AML-193 (cell line): Measurements from ENCODE around the gene CPTP.
A peak's percentile ranks its signal among the peaks of the same experiment; 100 is the strongest.

Experiments
- DNase-seq, 2 experiments: peaks; one replicate each; lab custom pipeline; 2025; lab: John Stamatoyannopoulos, UW

CPTP gene

GRCh38 chr1:1292442-1292779, 32.2 kb upstream of the CPTP start:
- no peak for DNase-seq

GRCh38 chr1:1292851-1293250, 31.8 kb upstream of the CPTP start:
- DNase-seq = no peak

DNA sequence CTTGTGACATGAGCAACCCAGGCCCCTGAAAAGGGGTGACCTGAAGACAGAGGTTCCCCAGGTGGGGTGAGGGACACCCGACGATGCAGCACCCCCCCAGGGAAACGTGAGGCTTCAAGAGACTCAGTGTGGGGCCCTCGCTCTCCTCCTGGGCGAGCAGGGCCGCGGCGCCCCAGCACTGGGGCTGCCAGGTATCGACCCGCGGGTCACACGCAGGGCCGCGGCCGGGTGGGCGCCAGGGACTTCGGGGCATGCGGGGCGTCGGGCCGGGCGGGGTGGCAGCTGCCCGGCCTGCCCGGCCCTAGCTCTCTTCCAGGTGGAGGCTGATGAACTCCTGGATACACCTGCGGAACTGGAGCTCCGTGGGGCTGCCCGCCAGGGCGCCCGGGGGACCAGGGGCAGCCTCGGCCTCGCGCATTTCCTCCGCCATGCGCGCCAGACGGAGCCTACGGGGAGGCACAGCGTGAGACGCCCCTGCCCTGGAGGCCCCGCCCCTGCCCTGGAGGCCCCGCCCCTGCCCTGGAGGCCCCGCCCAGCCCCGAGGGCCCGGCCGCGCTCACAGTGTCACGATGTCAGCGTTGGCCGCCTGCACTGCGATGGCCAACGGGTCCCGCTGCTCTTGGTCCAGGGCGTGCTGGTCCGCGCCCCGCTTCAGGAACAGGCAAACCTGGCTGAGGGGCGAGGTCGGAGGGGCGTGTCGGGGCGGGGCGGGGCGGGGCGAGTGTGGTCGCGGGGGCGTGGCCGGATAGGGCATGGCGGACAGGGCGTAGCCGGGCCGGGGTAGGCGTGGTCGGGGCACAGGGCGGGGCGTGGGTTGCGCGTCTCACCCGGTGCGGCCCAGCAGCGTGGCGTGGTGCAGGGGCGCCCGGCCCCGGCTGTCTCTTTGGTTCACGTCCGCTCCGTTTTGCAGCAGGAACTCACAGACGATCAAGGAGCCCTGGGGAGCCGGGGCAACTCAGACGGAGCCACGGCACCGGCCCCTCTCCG, 31.0 kb upstream of the CPTP start:
- no peak for DNase-seq

- no peak for DNase-seq
Measured at GRCh38 chr1:1294250-1294890, 30.2 kb upstream of the CPTP start.

DNA sequence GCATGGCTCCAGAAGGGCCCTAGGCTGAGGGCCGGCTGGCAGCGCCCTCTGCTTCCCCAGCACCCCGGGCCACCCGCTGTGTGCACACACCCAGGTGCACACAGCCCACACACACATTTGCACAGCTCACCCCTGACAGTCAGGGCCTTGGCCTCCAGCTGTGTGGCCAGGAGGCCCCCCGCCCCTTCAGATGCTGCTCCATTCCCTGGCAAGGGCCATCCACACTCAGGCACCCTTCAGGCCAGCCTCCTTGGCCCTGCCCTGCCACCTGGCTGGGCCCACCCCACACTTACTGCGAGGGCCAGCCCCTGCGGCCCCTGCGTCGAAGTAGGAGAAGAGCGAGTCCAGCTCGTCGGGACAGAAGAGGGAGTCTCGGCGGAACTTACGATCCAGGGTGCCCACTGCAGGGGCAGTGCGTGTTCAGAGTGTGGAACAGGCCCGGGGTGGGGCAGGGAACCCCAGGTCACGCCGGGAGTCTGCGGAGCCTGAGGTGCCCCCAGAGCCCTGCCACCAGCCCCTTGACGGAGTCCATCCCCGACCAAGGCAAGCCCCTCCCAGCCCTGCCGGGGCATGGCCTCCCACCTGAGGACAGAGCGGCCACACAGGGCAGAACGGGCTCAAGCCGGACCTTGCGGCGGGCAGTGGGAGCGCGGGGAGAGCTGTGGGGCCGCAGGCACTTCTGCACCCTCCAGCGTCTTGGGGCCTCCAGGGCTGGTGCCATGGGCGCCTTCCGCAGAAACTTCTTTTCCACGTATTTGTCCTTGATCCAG, 29.3 kb upstream of the CPTP start:
- DNase-seq = no peak

DNA sequence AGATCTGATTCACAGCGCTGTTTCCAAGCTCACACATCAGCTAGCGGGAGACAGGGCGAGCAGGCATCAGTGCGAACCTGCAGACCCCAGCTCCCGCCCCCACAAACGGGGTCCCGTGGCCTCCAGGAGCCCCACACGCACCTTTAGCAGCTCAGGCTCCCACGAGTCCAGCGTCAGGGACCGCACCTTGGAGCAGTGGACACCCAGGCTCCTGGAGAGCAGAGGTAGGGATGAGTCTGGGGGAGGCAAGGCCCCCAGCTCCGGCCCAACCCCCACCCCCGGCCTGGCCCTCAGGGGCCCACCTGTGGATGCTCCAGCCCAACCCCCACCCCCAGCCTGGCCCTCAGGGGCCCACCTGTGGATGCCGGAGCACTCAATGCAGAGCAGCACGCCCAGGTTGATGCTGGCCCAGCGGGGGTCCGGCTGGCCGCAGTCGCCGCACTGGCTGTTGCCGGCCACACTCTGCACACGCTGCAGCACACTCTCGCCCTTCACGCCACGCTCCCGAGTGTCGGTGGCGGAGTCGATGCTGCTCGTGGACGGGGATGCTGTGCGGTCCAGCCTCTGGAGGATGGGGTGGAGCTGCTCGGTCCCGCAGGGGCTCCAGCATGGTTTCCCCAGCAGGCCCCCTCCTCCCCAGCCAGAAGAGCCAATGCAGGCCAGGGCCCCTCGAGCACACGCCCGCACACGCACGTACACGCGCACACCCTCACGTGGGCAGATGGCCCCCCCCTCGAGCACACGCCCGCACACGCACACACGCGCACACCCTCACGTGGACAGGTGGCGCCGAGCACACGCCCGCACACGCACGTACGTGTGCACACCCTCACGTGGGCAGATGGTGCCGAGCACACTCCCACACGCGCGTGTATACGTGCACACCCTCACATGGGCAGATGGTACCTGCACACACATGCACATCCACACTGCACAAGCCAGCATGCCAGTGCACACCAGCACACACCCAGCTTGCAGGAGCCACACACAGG, 28.2 kb upstream of the CPTP start:
- no peak for DNase-seq

DNA sequence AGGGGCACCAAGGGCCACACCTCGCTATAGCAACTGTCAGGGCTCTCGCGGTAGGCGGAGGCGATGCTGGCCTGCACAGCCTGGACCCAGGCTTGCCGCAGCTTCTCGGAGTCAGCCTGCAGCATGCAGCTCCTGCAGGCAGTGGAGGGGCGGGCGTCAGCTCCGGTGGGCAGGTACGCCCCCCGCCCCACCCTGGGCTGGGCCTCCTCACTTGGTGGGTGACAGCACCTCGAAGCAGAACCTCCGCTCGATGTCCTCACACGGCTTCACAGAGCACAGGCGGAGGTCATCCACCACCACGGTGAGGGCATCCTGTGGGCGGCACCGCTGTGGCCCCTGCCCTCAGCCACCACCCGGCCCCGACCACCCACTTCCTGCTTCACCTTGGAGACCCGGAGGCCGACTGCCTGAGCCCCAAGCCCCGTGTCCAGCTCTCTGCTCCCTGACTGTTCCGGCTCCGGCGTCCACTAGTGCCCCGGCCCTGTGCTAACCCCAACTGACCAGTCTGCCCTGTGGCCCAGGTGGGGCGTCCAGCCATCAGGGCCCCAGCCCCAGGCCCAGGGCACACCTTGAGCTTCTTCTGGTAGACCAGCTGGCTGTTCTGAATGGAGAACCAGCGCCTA, 26.7 kb upstream of the CPTP start:
- no peak for DNase-seq

- DNase-seq = no peak
Measured at GRCh38 chr1:1298861-1299685, 25.5 kb upstream of the CPTP start.

GRCh38 chr1:1299686-1300351, 24.8 kb upstream of the CPTP start:
- no peak for DNase-seq

- DNase-seq = no peak
Measured at GRCh38 chr1:1300352-1300739, 24.3 kb upstream of the CPTP start.

DNA sequence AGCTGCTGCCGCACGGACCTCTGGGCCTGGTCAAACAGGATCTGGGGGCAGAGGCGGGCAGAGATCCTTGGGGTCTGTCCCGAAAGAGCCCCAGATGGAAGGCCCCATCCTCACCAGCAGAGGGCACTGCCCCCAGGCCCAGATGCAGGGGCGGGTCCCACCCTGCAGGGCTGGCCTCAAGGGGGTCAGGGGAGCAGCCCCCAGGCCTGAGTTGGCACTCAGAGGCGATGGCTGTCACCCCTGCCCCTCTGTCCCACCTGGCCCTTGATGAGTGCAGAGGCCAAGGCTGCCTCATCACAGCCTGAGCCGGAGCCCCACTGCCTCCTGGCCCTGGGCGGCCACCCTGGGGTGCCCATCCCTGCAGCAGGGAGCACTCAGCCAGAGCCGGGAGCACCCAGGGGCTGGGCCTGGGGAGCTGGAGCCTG, 22.6 kb upstream of the CPTP start:
- DNase-seq = no peak

DNA sequence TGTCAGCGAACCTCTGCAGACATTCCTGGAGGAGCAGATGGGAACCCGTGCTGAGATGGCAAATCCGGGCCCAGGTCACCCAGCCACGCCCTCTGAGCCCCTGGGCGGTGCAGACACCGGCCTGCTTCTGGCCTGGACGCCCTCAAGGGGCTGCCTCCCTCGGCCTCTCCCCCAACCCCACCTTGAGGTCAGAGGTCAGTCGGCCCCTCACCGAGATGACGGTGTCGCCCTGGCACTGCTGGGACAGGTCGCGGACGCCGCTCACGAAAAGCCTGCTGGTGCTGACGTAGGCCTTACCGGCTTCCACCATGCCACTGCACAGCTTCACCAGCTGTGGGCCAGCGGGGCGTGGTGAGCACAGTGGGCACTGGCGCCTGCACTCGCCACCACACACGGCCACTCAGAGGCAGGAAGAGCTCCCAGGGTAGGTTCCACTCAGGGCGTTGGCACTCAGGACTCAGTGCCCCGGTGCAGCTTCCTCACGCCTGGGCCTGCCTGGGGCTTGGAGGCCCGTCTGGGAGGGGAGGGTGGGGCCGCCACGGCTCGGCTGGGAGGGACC, 21.6 kb upstream of the CPTP start:
- DNase-seq = no peak

GRCh38 chr1:1303736-1304135, 20.9 kb upstream of the CPTP start:
- no peak for DNase-seq

DNA sequence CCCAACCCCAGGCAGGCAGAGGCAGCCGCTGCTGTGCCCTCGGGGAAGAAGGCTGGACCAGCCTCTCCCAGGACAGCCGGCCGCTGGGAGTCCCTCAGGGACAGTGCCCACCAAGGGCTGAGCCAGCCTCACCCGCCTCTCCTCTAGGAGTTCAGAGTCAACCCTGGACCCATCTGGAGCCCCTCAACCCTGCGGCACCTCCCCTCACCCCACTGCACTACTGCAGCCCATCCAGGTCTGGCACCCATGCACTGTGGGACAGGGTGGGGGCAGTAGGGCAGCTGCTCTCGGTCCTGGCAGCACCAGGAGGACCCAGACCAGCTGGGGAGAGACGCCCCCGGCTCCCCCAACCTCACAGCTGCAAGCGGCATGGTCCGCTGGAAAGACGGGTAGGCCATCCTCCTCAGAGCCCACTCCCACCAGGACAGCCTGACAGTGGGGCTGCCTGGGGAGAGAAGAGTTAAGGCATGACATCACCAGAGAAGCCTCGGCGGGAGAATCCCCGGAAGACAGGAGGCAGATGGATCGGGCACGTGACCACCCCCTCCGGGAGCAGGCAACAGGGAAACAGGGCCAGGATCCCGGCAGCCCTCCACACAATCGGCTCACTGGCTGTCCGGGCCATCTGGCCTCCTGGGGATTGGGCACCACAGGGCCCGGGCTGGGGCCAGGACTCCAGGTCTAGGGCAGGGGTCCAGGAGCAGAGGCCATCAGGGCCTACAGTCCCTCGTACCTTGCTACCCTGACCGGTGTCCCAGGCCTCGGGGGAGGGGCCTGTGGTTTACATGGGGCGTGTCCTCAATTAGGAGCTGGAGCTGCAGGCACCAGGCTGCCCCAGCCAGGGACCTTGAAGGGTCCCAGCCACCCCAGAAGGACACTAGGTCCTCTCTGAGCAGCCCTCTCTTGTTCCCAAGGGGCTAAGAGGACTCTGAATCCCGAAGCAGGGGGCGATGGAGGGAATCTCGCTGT, 20.0 kb upstream of the CPTP start:
- no peak for DNase-seq

DNA sequence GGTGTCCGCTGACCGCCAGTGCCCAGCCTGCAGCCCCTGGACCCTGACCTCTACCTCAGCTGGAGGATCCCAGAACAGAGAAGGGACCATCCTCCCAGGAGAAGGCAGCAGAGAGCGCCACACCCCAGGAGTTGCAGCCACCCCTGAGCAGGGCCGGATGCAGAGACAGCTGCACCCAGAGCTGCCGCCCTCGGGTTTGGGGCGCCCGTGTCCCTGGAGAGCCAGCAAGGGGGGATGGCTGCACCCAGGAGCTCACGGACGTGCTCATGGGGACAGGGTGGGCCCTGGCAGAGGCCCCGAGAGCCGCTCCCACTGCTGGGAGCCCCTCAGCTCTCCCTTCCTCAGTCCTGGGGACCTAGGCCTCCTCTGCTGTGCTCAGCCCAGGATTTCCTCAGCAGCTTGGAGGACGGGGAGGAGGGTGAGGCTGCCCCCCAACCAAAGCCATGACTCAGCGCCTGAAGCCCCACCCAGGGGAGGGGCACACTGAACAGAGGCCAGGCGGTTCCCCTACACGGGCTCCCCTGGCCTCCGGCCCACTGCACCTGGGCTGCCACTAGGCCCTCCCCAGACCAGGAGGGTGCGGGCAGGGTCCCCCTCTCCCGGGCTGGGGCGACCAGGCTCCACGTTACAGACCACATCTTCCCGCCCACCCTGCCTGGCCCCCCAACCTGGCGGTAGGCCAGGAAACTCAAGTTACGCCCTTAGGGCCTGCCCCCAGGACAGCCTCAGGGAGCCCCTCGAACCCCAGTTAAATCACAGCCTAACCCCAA, 19.1 kb upstream of the CPTP start:
- peak; percentile 36 to 42 for DNase-seq

- DNase-seq = no peak
Measured at GRCh38 chr1:1306070-1306660, 18.4 kb upstream of the CPTP start.
